Mesenchymal stem cell (in vitro differentiated cells and primary cell): Measurements from ENCODE around the gene NOTUM. TPM values are rescaled to one million over a fixed set of nuclear protein-coding genes. Genes with fewer than 3 reads are reported as not detected.

Experiments used
- DNase-seq: peaks from one replicate; pipeline ENCODE4 v3.0.0-alpha.2; 2013
- H2AFZ ChIP-seq: one replicate; pipeline ENCODE4 v1.6.1; 2013; ENCODE audit warnings: low read depth, mild to moderate bottlenecking, control low read depth, inconsistent platforms, low read length, moderate library complexity
- H2AK5ac ChIP-seq: 2 replicates; pipeline ENCODE4 v1.6.1; 2013; ENCODE audit warnings: low read length, moderate library complexity, mild to moderate bottlenecking, inconsistent platforms; ENCODE audit not compliant: severe bottlenecking
- H2BK120ac ChIP-seq: one replicate; pipeline ENCODE4 v1.6.1; 2013; ENCODE audit warnings: low read depth, mild to moderate bottlenecking, inconsistent platforms, low read length, moderate library complexity
- H2BK12ac ChIP-seq, 2 experiments: one replicate each; pipeline ENCODE4 v1.6.1; 2013; ENCODE audit warnings: inconsistent platforms in 2 of 2, low read length in 2 of 2, mild to moderate bottlenecking in 2 of 2, moderate library complexity in 2 of 2, control low read depth in 1 of 2
- H2BK15ac ChIP-seq: one replicate; pipeline ENCODE4 v1.6.1; 2013; ENCODE audit warnings: mild to moderate bottlenecking, low read depth, inconsistent platforms; ENCODE audit not compliant: poor library complexity, severe bottlenecking
- H2BK5ac ChIP-seq: 2 replicates; pipeline ENCODE4 v1.6.1; 2013; ENCODE audit warnings: low read depth, mild to moderate bottlenecking, low read length, control low read depth, inconsistent platforms; ENCODE audit not compliant: poor library complexity, severe bottlenecking
- H3K14ac ChIP-seq, 2 experiments: one replicate each; pipeline ENCODE4 v1.6.1; 2013; ENCODE audit warnings: inconsistent platforms in 2 of 2, low read length in 2 of 2, control low read depth in 1 of 2, mild to moderate bottlenecking in 1 of 2, moderate library complexity in 1 of 2
- H3K18ac ChIP-seq, 2 experiments: one replicate each; pipeline ENCODE4 v1.6.1; 2013; ENCODE audit warnings: inconsistent platforms in 2 of 2, low read length in 2 of 2, control low read depth in 1 of 2, low read depth in 1 of 2, mild to moderate bottlenecking in 1 of 2
- H3K23ac ChIP-seq, 2 experiments: one replicate each; pipeline ENCODE4 v1.6.1; 2013; ENCODE audit warnings: inconsistent platforms in 2 of 2, low read length in 2 of 2, mild to moderate bottlenecking in 2 of 2, moderate library complexity in 2 of 2, control low read depth in 1 of 2
- H3K27ac ChIP-seq: 2 replicates; pipeline ENCODE4 v1.5.1; 2013; ENCODE audit warnings: mild to moderate bottlenecking, moderate library complexity, low read length, control low read depth, inconsistent platforms; ENCODE audit not compliant: poor library complexity, severe bottlenecking
- H3K27me3 ChIP-seq, 2 experiments: 2 replicates each; pipeline versions ENCODE4 v1.6.1 to v1.7.0; 2013; ENCODE audit warnings: low read length in 2 of 2, mild to moderate bottlenecking in 2 of 2, moderate library complexity in 2 of 2, control low read depth in 1 of 2, inconsistent platforms in 1 of 2; ENCODE audit not compliant: control insufficient read depth in 1 of 2, insufficient read depth in 1 of 2
- H3K36me3 ChIP-seq, 2 experiments: 2 replicates each; pipeline versions ENCODE4 v1.6.1 to v1.7.0; 2013; ENCODE audit warnings: low read length in 2 of 2, control low read depth in 1 of 2, inconsistent platforms in 1 of 2, low read depth in 1 of 2, mild to moderate bottlenecking in 1 of 2; ENCODE audit not compliant: insufficient read depth in 2 of 2, control insufficient read depth in 1 of 2
- H3K4ac ChIP-seq, 2 experiments: one replicate each; pipeline ENCODE4 v1.6.1; 2013; ENCODE audit warnings: inconsistent platforms in 2 of 2, low read length in 2 of 2, mild to moderate bottlenecking in 2 of 2, moderate library complexity in 2 of 2, control low read depth in 1 of 2, low read depth in 1 of 2
- H3K4me1 ChIP-seq: 2 replicates; pipeline ENCODE4 v1.6.1; 2013; ENCODE audit warnings: low read depth, low read length, control low read depth; ENCODE audit not compliant: control insufficient read depth, insufficient read depth
- H3K4me2 ChIP-seq: 2 replicates; pipeline ENCODE4 v1.6.1; 2013; ENCODE audit warnings: low read length, mild to moderate bottlenecking, inconsistent platforms; ENCODE audit not compliant: poor library complexity, severe bottlenecking
- H3K4me3 ChIP-seq, 2 experiments: 2 replicates each; pipeline versions ENCODE4 v1.5.1 to v1.7.0; 2013; ENCODE audit warnings: low read length in 2 of 2, mild to moderate bottlenecking in 2 of 2, control low read depth in 1 of 2, low read depth in 1 of 2; ENCODE audit not compliant: insufficient read depth in 1 of 2
- H3K79me1 ChIP-seq: replicated peaks from 2 replicates; pipeline ENCODE4 v1.6.1; 2013; ENCODE audit warnings: mild to moderate bottlenecking, control low read depth, low read length, inconsistent platforms; ENCODE audit not compliant: poor library complexity, severe bottlenecking
- H3K9ac ChIP-seq: 2 replicates; pipeline ENCODE4 v1.7.0; 2013; ENCODE audit warnings: mild to moderate bottlenecking, low read length, moderate library complexity
- H3K9me3 ChIP-seq: 2 replicates; pipeline ENCODE4 v1.7.0; 2013; ENCODE audit warnings: mild to moderate bottlenecking, low read length; ENCODE audit not compliant: control insufficient read depth
- H4K8ac ChIP-seq: one replicate; pipeline ENCODE4 v1.6.1; 2013; ENCODE audit warnings: inconsistent platforms, mild to moderate bottlenecking, low read length, moderate library complexity
- H4K91ac ChIP-seq: one replicate; pipeline ENCODE4 v1.6.1; 2013; ENCODE audit warnings: mild to moderate bottlenecking, low read length, inconsistent platforms
- WGBS: methylation state at CpG from one replicate; pipeline ENCODE4 v1.1.7; 2013; ENCODE audit warnings: mixed read lengths; 5-methylcytosine and 5-hydroxymethylcytosine counted together
- polyA plus RNA-seq, 2 experiments: library from polyadenylated mRNA; stranded (reverse); fragments of 200-250 nt; gene quantifications; one replicate each; pipeline ENCODE4 v1.2.3, GENCODE V29; 2013

The NOTUM gene
- 0.46 TPM for polyA plus RNA-seq (2013, experiment 1 of 2)
- 0.33 TPM for polyA plus RNA-seq (2013, experiment 2 of 2)

DNA sequence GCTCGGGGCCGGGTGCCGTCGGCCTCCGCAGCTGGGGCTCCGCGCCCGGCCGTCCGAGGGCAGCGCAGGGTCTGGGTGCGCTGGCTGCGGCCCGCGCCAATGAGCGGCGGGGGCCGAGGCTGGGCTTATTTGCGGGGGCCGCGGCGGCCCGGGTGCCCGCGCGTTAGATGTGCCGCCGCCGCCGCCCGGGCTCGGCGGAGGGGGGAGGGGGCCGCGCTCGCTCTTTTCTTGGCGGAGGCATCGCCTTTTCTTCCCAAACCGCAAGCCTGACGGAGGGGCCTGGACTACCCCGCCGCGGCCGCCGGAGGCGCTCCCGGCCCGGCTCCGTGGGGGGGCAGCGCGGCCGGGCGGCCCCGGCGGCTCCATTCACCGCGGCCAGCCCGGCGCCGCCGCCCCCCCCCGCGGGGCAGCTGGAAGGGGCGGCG is at the start of gene NOTUM:
Gene NOTUM, minus strand, starts transcription at position 101 of the 425 bp plus-strand sequence. CDS start 278 bp downstream, outside the sequence.
- DNase-seq = peak; percentile 50
- no peak within 1 kb of the TSS for H2AK5ac ChIP-seq
- no peak within 1 kb of the TSS for H3K4ac ChIP-seq
- no peak within 1 kb of the TSS for H3K9ac ChIP-seq
- peak within 1 kb of the TSS; percentile 64 for H4K8ac ChIP-seq
- H3K4me2 ChIP-seq = peak within 1 kb of the TSS; percentile 91
- H3K27me3 ChIP-seq = peaks cover 41 to 76% of the 10 kb centered on the region in 2 experiments
- H4K91ac ChIP-seq = peak within 1 kb of the TSS; percentile 12
- H2BK120ac ChIP-seq = no peak within 1 kb of the TSS
- no peaks in the 10 kb centered on the region for H3K79me1 ChIP-seq
- H3K4me1 ChIP-seq = peaks cover 29% of the 10 kb centered on the region
- no peak within 1 kb of the TSS for H3K14ac ChIP-seq
- peak within 1 kb of the TSS in 1 of 2 experiments; percentile 52 for H3K4me3 ChIP-seq
- peak within 1 kb of the TSS; percentile 21 for H2BK15ac ChIP-seq
- WGBS = 3% methylated on average over 32 of the region's 65 CpGs
- H3K18ac ChIP-seq = peak within 1 kb of the TSS in 1 of 2 experiments; percentile 41
- peak within 1 kb of the TSS in 1 of 2 experiments; percentile 47 for H2BK12ac ChIP-seq
- H3K23ac ChIP-seq = peak within 1 kb of the TSS in 1 of 2 experiments; percentile 17
- H3K27ac ChIP-seq = no peak within 1 kb of the TSS
- H2BK5ac ChIP-seq = no peak within 1 kb of the TSS
- no peaks in the 10 kb centered on the region for H3K9me3 ChIP-seq
- peaks cover 0 to 2% of the 10 kb centered on the region in 2 experiments for H3K36me3 ChIP-seq
- no peak within 1 kb of the TSS for H2AFZ ChIP-seq

DNA sequence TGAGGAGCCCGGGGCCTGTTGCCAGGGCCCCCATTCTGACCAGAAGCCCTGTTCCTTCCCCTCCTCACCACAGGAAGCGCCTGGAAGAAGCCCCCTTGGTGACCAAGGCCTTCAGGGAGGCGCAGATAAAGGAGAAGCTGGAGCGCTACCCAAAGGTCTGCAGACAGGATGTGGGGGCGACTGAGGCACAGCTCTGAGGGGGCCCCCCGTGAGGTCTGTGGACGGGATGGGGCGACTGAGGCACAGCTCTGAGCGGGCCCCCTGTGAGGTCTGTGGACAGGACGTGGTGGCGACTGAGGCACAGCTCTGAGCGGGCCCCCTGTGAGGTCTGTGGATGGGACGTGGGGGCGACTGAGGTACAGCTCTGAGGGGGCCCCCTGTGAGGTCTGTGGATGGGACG is 48.4 kb upstream of the NOTUM start:
- DNase-seq = no peak
- Histone ChIP-seq H4K91ac (no peak overlapping the region), H3K9ac (no peak overlapping the region), H3K27ac (no peak overlapping the region), H3K79me1 (peaks cover 6% of the 10 kb centered on the region), H3K4me3 (no peak overlapping the region), H2BK15ac (no peak overlapping the region), H3K18ac (no peak overlapping the region), H2BK5ac (no peak overlapping the region), H2AFZ (no peak overlapping the region), H3K23ac (no peak overlapping the region), H3K36me3 (peaks cover 0 to 62% of the 10 kb centered on the region in 2 experiments), H3K4me2 (no peak overlapping the region), H3K14ac (no peak overlapping the region), H2BK12ac (no peak overlapping the region), H3K27me3 (no peaks in the 10 kb centered on the region), H3K9me3 (no peaks in the 10 kb centered on the region), H3K4me1 (peaks cover 51% of the 10 kb centered on the region), H2AK5ac (no peak overlapping the region), H3K4ac (no peak overlapping the region), H4K8ac (no peak overlapping the region), H2BK120ac (no peak overlapping the region)
- WGBS = 91% methylated on average over 15 of the region's 15 CpGs

- Histone ChIP-seq H3K79me1 (peaks cover 6% of the 10 kb centered on the region), H2BK12ac (no peak overlapping the region), H3K23ac (no peak overlapping the region), H2AFZ (no peak overlapping the region), H3K4me2 (no peak overlapping the region), H4K91ac (no peak overlapping the region), H3K18ac (no peak overlapping the region), H4K8ac (no peak overlapping the region), H3K4me1 (peaks cover 55% of the 10 kb centered on the region), H3K9ac (no peak overlapping the region), H3K36me3 (peaks cover 0 to 57% of the 10 kb centered on the region in 2 experiments), H3K9me3 (no peaks in the 10 kb centered on the region), H3K4ac (no peak overlapping the region), H3K27me3 (no peaks in the 10 kb centered on the region), H2AK5ac (no peak overlapping the region), H2BK120ac (no peak overlapping the region), H3K14ac (no peak overlapping the region), H3K27ac (no peak overlapping the region), H2BK5ac (no peak overlapping the region), H2BK15ac (peak overlapping the region; percentile 9), H3K4me3 (no peak overlapping the region)
- no peak for DNase-seq
- WGBS = 98% methylated on average over 28 of the region's 28 CpGs
Measured at GRCh38 chr17:82008941-82009405, 48.0 kb upstream of the NOTUM start.

- H3K36me3 ChIP-seq = peaks cover 0 to 52% of the 10 kb centered on the region in 2 experiments
- peaks cover 6% of the 10 kb centered on the region for H3K79me1 ChIP-seq
- no peak overlapping the region for H2AFZ ChIP-seq
- H4K8ac ChIP-seq = no peak overlapping the region
- no peak overlapping the region for H3K9ac ChIP-seq
- no peak overlapping the region for H3K14ac ChIP-seq
- no peak overlapping the region for H2BK12ac ChIP-seq
- no peak overlapping the region for H2BK120ac ChIP-seq
- H2BK15ac ChIP-seq = peak overlapping the region; percentile 12
- no peak overlapping the region for H3K18ac ChIP-seq
- no peaks in the 10 kb centered on the region for H3K9me3 ChIP-seq
- no peak for DNase-seq
- H3K4me2 ChIP-seq = no peak overlapping the region
- peak overlapping the region; percentile 29 for H4K91ac ChIP-seq
- H2BK5ac ChIP-seq = no peak overlapping the region
- WGBS = 94% methylated on average over 26 of the region's 26 CpGs
- H3K27ac ChIP-seq = no peak overlapping the region
- no peaks in the 10 kb centered on the region for H3K27me3 ChIP-seq
- peak overlapping the region; percentile 17 for H2AK5ac ChIP-seq
- H3K4ac ChIP-seq = no peak overlapping the region
- no peak overlapping the region for H3K4me3 ChIP-seq
- H3K4me1 ChIP-seq = peaks cover 59% of the 10 kb centered on the region
- no peak overlapping the region for H3K23ac ChIP-seq
Measured at GRCh38 chr17:82008258-82008940, 47.4 kb upstream of the NOTUM start.
